IMR-90 (cell line): ENCODE results near the gene METTL17. TPM values are rescaled to one million over a fixed set of nuclear protein-coding genes. Genes with fewer than 3 reads are reported as not detected.

Source experiments
- ATAC-seq: fragments of 200-7000 bp; cut with Tn5 transposase; 2 replicates; pipeline ENCODE4 v1.9.1; 2020; ENCODE audit warnings: low read depth, mild to moderate bottlenecking, moderate library complexity
- BruUV-seq: library from RNA; stranded (reverse); fragments of 400-500 nt; replicated peaks from 2 replicates; lab custom pipeline; 2021; lab: Mats Ljungman, UMichigan
- CTCF ChIA-PET: fragments of 300-600 bp; formaldehyde crosslinking; extraction: SDS; loops from one replicate; lab custom pipeline; 2021; ENCODE audit warnings: antibody characterized with exemption; lab: Yijun Ruan, JAX
- POLR2A ChIA-PET: fragments of 300-600 bp; sonication (Branson Sonifier 250); formaldehyde crosslinking; loops from one replicate; lab custom pipeline; 2022; ENCODE audit warnings: antibody characterized with exemption; ENCODE audit not compliant: unreplicated experiment; lab: Charles Lee
- DNase-seq: peaks from one replicate; pipeline ENCODE4 v3.0.0; 2013
- H2AFZ ChIP-seq: replicated peaks from 2 replicates; pipeline ENCODE3; 2013; ENCODE audit warnings: low read length, mild to moderate bottlenecking; ENCODE audit not compliant: poor library complexity
- H2AK5ac ChIP-seq: 2 replicates; pipeline ENCODE4 v1.6.1; 2013; ENCODE audit warnings: low read depth, low read length, inconsistent platforms
- H2AK9ac ChIP-seq: replicated peaks from 2 replicates; pipeline ENCODE3; 2013; ENCODE audit warnings: mild to moderate bottlenecking, low read depth, low read length, moderate library complexity; ENCODE audit not compliant: poor library complexity
- H2BK120ac ChIP-seq: 2 replicates; pipeline ENCODE4 v1.6.1; 2013; ENCODE audit warnings: low read depth, low read length, inconsistent platforms
- H2BK15ac ChIP-seq: 3 replicates; pipeline ENCODE4 v1.6.1; 2013; ENCODE audit warnings: low read depth, low read length, inconsistent platforms
- H2BK20ac ChIP-seq: 2 replicates; pipeline ENCODE4 v1.6.1; 2013; ENCODE audit warnings: low read depth, mild to moderate bottlenecking, inconsistent platforms, low read length, moderate library complexity
- H2BK5ac ChIP-seq: 2 replicates; pipeline ENCODE4 v1.6.1; 2013; ENCODE audit warnings: mild to moderate bottlenecking, low read depth, low read length, inconsistent platforms; ENCODE audit not compliant: poor library complexity, severe bottlenecking
- H3K14ac ChIP-seq: replicated peaks from 2 replicates; pipeline ENCODE4 v1.6.1; 2013; ENCODE audit warnings: low read depth, low read length, inconsistent platforms
- H3K18ac ChIP-seq: 2 replicates; pipeline ENCODE4 v1.6.1; 2013; ENCODE audit warnings: low read depth, low read length, control low read depth
- H3K23ac ChIP-seq: 2 replicates; pipeline ENCODE4 v1.6.1; 2013; ENCODE audit warnings: low read depth, low read length, inconsistent platforms
- H3K27ac ChIP-seq: 2 replicates; pipeline ENCODE4 v1.5.1; 2013; ENCODE audit warnings: mild to moderate bottlenecking, control low read depth, low read length; ENCODE audit not compliant: insufficient read depth
- H3K27me3 ChIP-seq: 2 replicates; pipeline ENCODE4 v1.6.1; 2013; ENCODE audit warnings: low read length; ENCODE audit not compliant: control insufficient read depth, insufficient read depth
- H3K36me3 ChIP-seq: 2 replicates; pipeline ENCODE4 v1.6.1; 2013; ENCODE audit warnings: low read length, mixed read lengths; ENCODE audit not compliant: control insufficient read depth, insufficient read depth
- H3K4ac ChIP-seq: 2 replicates; pipeline ENCODE4 v1.6.1; 2013; ENCODE audit warnings: low read depth, low read length, inconsistent platforms
- H3K4me1 ChIP-seq: 2 replicates; pipeline ENCODE4 v1.6.1; 2013; ENCODE audit warnings: low read length, mixed read lengths; ENCODE audit not compliant: control insufficient read depth, insufficient read depth
- H3K4me2 ChIP-seq: 2 replicates; pipeline ENCODE4 v1.6.1; 2013; ENCODE audit warnings: low read depth, mild to moderate bottlenecking, control low read depth, low read length, moderate library complexity
- H3K4me3 ChIP-seq: 2 replicates; pipeline ENCODE4 v1.5.1; 2013; ENCODE audit warnings: low read depth, mild to moderate bottlenecking, control low read depth, low read length, moderate library complexity; ENCODE audit not compliant: insufficient read depth
- H3K56ac ChIP-seq: 2 replicates; pipeline ENCODE4 v1.6.1; 2013; ENCODE audit warnings: low read length, inconsistent platforms; ENCODE audit not compliant: insufficient read depth; ENCODE audit errors: extremely low read depth
- H3K79me1 ChIP-seq, 2 experiments: 2 replicates each; pipeline ENCODE4 v1.6.1; 2013; ENCODE audit warnings: low read length in 2 of 2, inconsistent platforms in 1 of 2, low read depth in 1 of 2
- H3K9ac ChIP-seq: 2 replicates; pipeline ENCODE4 v1.6.1; 2013; ENCODE audit warnings: low read depth, low read length, control low read depth
- H3K9me1 ChIP-seq: 2 replicates; pipeline ENCODE4 v1.6.1; 2013; ENCODE audit warnings: low read length, inconsistent platforms; ENCODE audit not compliant: insufficient read depth
- H3K9me3 ChIP-seq: 2 replicates; pipeline ENCODE4 v1.6.1; 2013; ENCODE audit warnings: low read length; ENCODE audit not compliant: control insufficient read depth, insufficient read depth
- H4K20me1 ChIP-seq: 2 replicates; pipeline ENCODE4 v1.6.1; 2013; ENCODE audit warnings: low read length, inconsistent platforms; ENCODE audit not compliant: insufficient read depth
- H4K5ac ChIP-seq: 2 replicates; pipeline ENCODE4 v1.6.1; 2013; ENCODE audit warnings: mild to moderate bottlenecking, low read depth, low read length, control low read depth
- H4K8ac ChIP-seq, 2 experiments: 2 replicates each; pipeline ENCODE4 v1.6.1; 2013; ENCODE audit warnings: low read depth in 2 of 2, low read length in 2 of 2, control low read depth in 1 of 2, inconsistent platforms in 1 of 2
- H4K91ac ChIP-seq: 2 replicates; pipeline ENCODE4 v1.6.1; 2013; ENCODE audit warnings: low read depth, low read length, inconsistent platforms; ENCODE audit not compliant: insufficient read depth
- BHLHE40 ChIP-seq: fragments of 150-350 bp; IDR thresholded peaks from 2 replicates; pipeline ENCODE4 v1.6.1; 2016; ENCODE audit warnings: mild to moderate bottlenecking, low read depth, low read length
- CEBPB ChIP-seq: IDR thresholded peaks from 2 replicates; pipeline ENCODE4 v1.6.1; 2012; ENCODE audit warnings: low read depth, low read length, improper control_type of control experiment
- CHD1 ChIP-seq: IDR thresholded peaks from 2 replicates; pipeline ENCODE4 v1.6.1; 2012; ENCODE audit warnings: low read depth, low read length, improper control_type of control experiment
- FOS ChIP-seq: fragments of 150-350 bp; IDR thresholded peaks from 2 replicates; pipeline ENCODE4 v1.6.1; 2016; ENCODE audit warnings: low read depth, low read length
- MAFK ChIP-seq: IDR thresholded peaks from 2 replicates; pipeline ENCODE4 v1.6.1; 2012; ENCODE audit warnings: low read depth, low read length, improper control_type of control experiment
- MAZ ChIP-seq: IDR thresholded peaks from 2 replicates; pipeline ENCODE4 v1.6.1; 2012; ENCODE audit warnings: low read depth, mild to moderate bottlenecking, low read length, improper control_type of control experiment, moderate library complexity, borderline replicate concordance
- MXI1 ChIP-seq: IDR thresholded peaks from 2 replicates; pipeline ENCODE4 v1.6.1; 2012; ENCODE audit warnings: low read depth, mild to moderate bottlenecking, low read length, moderate library complexity, borderline replicate concordance
- NFE2L2 ChIP-seq: fragments of 150-350 bp; IDR thresholded peaks from 2 replicates; pipeline ENCODE4 v1.6.1; 2016; ENCODE audit warnings: low read depth, mild to moderate bottlenecking, low read length
- POLR2A ChIP-seq: IDR thresholded peaks from 2 replicates; pipeline ENCODE4 v1.6.1; 2012; ENCODE audit warnings: mild to moderate bottlenecking, low read depth, low read length
- RAD21 ChIP-seq: IDR thresholded peaks from 2 replicates; pipeline ENCODE4 v1.6.1; 2012; ENCODE audit warnings: low read length, improper control_type of control experiment
- RCOR1 ChIP-seq: IDR thresholded peaks from 2 replicates; pipeline ENCODE4 v1.6.1; 2012; ENCODE audit warnings: mild to moderate bottlenecking, low read length, improper control_type of control experiment; ENCODE audit not compliant: insufficient replicate concordance
- RFX5 ChIP-seq: IDR thresholded peaks from 2 replicates; pipeline ENCODE4 v1.8.0; 2012; ENCODE audit warnings: low read depth, mild to moderate bottlenecking, low read length, moderate library complexity
- SMC3 ChIP-seq: fragments of 150-350 bp; IDR thresholded peaks from 2 replicates; pipeline ENCODE4 v1.6.1; 2016; ENCODE audit warnings: low read depth, mild to moderate bottlenecking, antibody characterized with exemption, low read length, moderate library complexity
- WGBS, 2 experiments: methylation state at CpG; one replicate each; pipeline versions ENCODE4 v1.1.5 to v1.1.7; 2013; ENCODE audit warnings: missing lambda C conversion rate in 2 of 2; ENCODE audit not compliant: insufficient read length in 1 of 2; ENCODE audit errors: extremely low coverage in 2 of 2; 5-methylcytosine and 5-hydroxymethylcytosine counted together
- dilution Hi-C: fragments of 300-500 bp; cut with HindIII; formaldehyde crosslinking; loops from one replicate; pipeline ENCODE4 v1.14.3; 2018; ENCODE audit warnings: low sequenced_read_pairs; ENCODE audit not compliant: unreplicated experiment
- in situ Hi-C: fragments of 300-500 bp; cut with MboI; formaldehyde crosslinking; loops from 3 replicates; pipeline ENCODE4 v1.14.3; 2019; ENCODE audit warnings: low sequenced_read_pairs, inconsistent platforms, mixed read lengths
- intact Hi-C: fragments of 100-400 bp; cut with micrococcal nuclease; formaldehyde crosslinking; loops from 2 replicates; pipeline ENCODE4 v1.10.0; 2022
- polyA plus RNA-seq, 3 experiments: library from polyadenylated mRNA; depleted of rRNA; stranded (reverse); fragments of >200 nt; gene quantifications; 2 replicates each; pipeline ENCODE4 v1.2.3, GENCODE V29; 2012; ENCODE audit warnings: low replicate concordance in 1 of 3
- total RNA-seq: library from RNA; depleted of rRNA; stranded (reverse); fragments of >200 nt; gene quantifications from 2 replicates; pipeline ENCODE4 v1.2.3, GENCODE V29; 2012
- TF ChIP-seq, protein P1 (sequence below): conservative IDR thresholded peaks from 2 replicates; pipeline ENCODE4 v1.5.1; 2012; ENCODE audit warnings: mild to moderate bottlenecking, low read depth, low read length, improper control_type of control experiment
- TF ChIP-seq, protein P2 (sequence below): fragments of 150-350 bp; IDR thresholded peaks from 2 replicates; pipeline ENCODE4 v1.6.1; 2017; ENCODE audit warnings: mild to moderate bottlenecking, antibody characterized with exemption, low read length, low read depth
- TF ChIP-seq, protein P3 (sequence below): fragments of 150-350 bp; IDR thresholded peaks from 2 replicates; pipeline ENCODE4 v1.6.1; 2016; ENCODE audit warnings: low read depth, mild to moderate bottlenecking, low read length, moderate library complexity, borderline replicate concordance

Gene METTL17
- total and polyA plus RNA-seq, 2 of the 4 experiments (the other 2 are of a cell fraction), result 32.8 to 69.7 TPM

DNA sequence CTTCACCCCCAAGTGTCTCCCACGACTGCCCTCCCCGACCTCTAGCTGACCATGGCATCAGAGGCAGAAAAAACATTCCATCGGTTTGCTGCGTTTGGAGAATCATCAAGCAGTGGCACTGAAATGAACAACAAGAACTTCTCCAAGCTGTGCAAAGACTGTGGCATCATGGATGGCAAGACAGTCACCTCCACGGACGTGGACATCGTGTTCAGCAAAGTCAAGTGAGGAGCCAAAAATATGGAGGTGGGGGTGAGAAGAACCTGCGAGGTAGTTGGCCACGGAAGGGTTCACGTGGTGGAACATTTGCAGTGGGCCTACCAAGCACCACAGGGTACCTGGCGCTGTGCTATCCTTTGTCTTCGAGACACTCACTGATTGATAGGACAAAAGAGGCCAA lies 40.8 kb downstream of the METTL17 start:
- Histone ChIP-seq H3K36me3 (no peaks in the 10 kb centered on the region), H3K56ac (no peak overlapping the region), H3K14ac (no peak overlapping the region), H3K4me1 (no peaks in the 10 kb centered on the region), H2BK20ac (no peak overlapping the region), H3K4me3 (no peak overlapping the region), H2AK9ac (no peak overlapping the region), H3K9me3 (no peaks in the 10 kb centered on the region), H3K9me1 (no peaks in the 10 kb centered on the region), H3K9ac (no peak overlapping the region), H3K4me2 (no peak overlapping the region), H2BK15ac (no peak overlapping the region), H3K4ac (no peak overlapping the region), H4K20me1 (no peaks in the 10 kb centered on the region), H3K23ac (no peak overlapping the region), H2AK5ac (no peak overlapping the region), H2BK120ac (no peak overlapping the region), H3K79me1 (no peaks in the 10 kb centered on the region), H2BK5ac (no peak overlapping the region), H4K8ac (no peak overlapping the region), H3K27ac (no peak overlapping the region), H2AFZ (no peak overlapping the region), H4K5ac (no peak overlapping the region), H3K18ac (no peak overlapping the region), H4K91ac (no peak overlapping the region), H3K27me3 (peaks cover 64% of the 10 kb centered on the region)
- no peak for DNase-seq
- in situ Hi-C loops (no loop called here), dilution Hi-C loops (no loop called here), intact Hi-C loops (no loop called here)
- ChIA-PET CTCF (interaction anchor here (3.8 kb wide), 1 partner anchor 16 kb away, joined by 11 read pairs; no protein-coding TSS in a partner anchor), POLR2A (no interaction called here)
- TF ChIP-seq BHLHE40 (no peak), MXI1 (no peak), SMC3 (no peak), CHD1 (no peak), CEBPB (no peak), MAZ (no peak), RAD21 (no peak), MAFK (no peak), POLR2A (no peak), FOS (no peak), NFE2L2 (no peak), RCOR1 (no peak), RFX5 (no peak)
- TF ChIP-seq, protein P1, sequence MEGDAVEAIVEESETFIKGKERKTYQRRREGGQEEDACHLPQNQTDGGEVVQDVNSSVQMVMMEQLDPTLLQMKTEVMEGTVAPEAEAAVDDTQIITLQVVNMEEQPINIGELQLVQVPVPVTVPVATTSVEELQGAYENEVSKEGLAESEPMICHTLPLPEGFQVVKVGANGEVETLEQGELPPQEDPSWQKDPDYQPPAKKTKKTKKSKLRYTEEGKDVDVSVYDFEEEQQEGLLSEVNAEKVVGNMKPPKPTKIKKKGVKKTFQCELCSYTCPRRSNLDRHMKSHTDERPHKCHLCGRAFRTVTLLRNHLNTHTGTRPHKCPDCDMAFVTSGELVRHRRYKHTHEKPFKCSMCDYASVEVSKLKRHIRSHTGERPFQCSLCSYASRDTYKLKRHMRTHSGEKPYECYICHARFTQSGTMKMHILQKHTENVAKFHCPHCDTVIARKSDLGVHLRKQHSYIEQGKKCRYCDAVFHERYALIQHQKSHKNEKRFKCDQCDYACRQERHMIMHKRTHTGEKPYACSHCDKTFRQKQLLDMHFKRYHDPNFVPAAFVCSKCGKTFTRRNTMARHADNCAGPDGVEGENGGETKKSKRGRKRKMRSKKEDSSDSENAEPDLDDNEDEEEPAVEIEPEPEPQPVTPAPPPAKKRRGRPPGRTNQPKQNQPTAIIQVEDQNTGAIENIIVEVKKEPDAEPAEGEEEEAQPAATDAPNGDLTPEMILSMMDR, result no peak
- TF ChIP-seq, protein P2, sequence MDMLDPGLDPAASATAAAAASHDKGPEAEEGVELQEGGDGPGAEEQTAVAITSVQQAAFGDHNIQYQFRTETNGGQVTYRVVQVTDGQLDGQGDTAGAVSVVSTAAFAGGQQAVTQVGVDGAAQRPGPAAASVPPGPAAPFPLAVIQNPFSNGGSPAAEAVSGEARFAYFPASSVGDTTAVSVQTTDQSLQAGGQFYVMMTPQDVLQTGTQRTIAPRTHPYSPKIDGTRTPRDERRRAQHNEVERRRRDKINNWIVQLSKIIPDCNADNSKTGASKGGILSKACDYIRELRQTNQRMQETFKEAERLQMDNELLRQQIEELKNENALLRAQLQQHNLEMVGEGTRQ, result no peak
- TF ChIP-seq, protein P3, sequence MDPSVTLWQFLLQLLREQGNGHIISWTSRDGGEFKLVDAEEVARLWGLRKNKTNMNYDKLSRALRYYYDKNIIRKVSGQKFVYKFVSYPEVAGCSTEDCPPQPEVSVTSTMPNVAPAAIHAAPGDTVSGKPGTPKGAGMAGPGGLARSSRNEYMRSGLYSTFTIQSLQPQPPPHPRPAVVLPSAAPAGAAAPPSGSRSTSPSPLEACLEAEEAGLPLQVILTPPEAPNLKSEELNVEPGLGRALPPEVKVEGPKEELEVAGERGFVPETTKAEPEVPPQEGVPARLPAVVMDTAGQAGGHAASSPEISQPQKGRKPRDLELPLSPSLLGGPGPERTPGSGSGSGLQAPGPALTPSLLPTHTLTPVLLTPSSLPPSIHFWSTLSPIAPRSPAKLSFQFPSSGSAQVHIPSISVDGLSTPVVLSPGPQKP, result no peak
- no TSS peak for BruUV-seq
- ATAC-seq, result no peak
- 46% methylated on average over 5 of the region's 12 CpGs; no CpG with 5 or more reads in 1 of the 2 experiments for WGBS, 2 experiments
